PFSK-1 (cell line): Measurements from ENCODE around the gene ANKS1A.

Experiments
- FOXP2 ChIP-seq: optimal IDR thresholded peaks from 2 replicates; pipeline ENCODE3; 2011; ENCODE audit warnings: borderline replicate concordance, control low read depth, inconsistent platforms; ENCODE audit not compliant: insufficient read depth; ENCODE audit errors: extremely low read length, extremely low read depth
- POLR2AphosphoS5 ChIP-seq: IDR thresholded peaks from 2 replicates; pipeline ENCODE4 v1.6.1; 2012; ENCODE audit warnings: low read depth, mild to moderate bottlenecking, control low read depth, low read length, moderate library complexity
- SIN3A ChIP-seq: IDR thresholded peaks from 2 replicates; pipeline ENCODE4 v1.6.1; 2012; ENCODE audit warnings: mild to moderate bottlenecking, low read length, moderate library complexity, borderline replicate concordance; ENCODE audit not compliant: insufficient read depth
- TAF1 ChIP-seq: IDR thresholded peaks from 2 replicates; pipeline ENCODE4 v1.6.1; 2012; ENCODE audit warnings: low read length, control low read depth, borderline replicate concordance; ENCODE audit not compliant: insufficient read depth
- TF ChIP-seq, protein P1 (sequence below), 2 experiments: IDR thresholded peaks; 2 replicates each; pipeline versions ENCODE4 v1.6.1 to v1.8.0; 2011 to 2012; ENCODE audit warnings: low read depth in 2 of 2, low read length in 2 of 2, control low read depth in 1 of 2, inconsistent platforms in 1 of 2, mild to moderate bottlenecking in 1 of 2, moderate library complexity in 1 of 2; ENCODE audit not compliant: insufficient read depth in 1 of 2

Gene ANKS1A

DNA sequence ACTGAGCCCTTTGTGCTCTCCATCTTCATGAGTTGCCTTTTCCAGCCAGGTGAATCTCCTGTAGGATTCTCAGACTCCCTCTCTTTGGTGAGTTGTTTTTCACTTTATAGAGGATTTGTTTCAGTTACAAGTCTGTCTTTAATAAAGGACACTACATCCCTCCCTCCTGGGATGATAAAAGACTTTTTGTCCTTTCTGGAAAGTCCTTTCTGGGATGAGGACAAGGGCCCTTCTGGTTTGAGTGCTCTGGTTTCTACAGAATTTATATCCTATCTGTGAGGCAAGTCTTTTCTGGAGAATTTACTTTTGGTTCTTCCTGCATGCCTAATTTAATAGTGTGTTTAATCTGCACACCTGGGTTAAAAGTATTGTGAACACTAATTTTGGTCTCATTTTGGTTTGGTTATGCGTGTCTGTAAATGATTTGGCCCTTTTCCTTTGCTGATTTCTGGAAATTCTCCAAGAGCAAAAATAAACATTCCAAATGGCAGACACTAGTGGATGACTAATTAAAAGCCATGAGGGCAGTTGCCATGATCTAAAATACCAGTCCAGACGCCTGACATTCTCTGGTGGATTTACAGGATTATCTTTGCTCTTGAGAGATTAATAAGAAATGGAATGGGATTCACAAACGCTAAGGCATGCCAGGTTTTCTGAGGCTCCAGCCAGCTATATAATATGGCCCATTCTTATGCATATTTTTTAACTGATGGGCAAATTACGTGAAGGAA lies 207.2 kb downstream of the ANKS1A start:
- TF ChIP-seq FOXP2: no peak
- no peak for TF ChIP-seq POLR2AphosphoS5
- TF ChIP-seq SIN3A: 0 out of 2 replicates have a peak, but pooled peaks have one; percentile 22
- TF ChIP-seq, protein P1, sequence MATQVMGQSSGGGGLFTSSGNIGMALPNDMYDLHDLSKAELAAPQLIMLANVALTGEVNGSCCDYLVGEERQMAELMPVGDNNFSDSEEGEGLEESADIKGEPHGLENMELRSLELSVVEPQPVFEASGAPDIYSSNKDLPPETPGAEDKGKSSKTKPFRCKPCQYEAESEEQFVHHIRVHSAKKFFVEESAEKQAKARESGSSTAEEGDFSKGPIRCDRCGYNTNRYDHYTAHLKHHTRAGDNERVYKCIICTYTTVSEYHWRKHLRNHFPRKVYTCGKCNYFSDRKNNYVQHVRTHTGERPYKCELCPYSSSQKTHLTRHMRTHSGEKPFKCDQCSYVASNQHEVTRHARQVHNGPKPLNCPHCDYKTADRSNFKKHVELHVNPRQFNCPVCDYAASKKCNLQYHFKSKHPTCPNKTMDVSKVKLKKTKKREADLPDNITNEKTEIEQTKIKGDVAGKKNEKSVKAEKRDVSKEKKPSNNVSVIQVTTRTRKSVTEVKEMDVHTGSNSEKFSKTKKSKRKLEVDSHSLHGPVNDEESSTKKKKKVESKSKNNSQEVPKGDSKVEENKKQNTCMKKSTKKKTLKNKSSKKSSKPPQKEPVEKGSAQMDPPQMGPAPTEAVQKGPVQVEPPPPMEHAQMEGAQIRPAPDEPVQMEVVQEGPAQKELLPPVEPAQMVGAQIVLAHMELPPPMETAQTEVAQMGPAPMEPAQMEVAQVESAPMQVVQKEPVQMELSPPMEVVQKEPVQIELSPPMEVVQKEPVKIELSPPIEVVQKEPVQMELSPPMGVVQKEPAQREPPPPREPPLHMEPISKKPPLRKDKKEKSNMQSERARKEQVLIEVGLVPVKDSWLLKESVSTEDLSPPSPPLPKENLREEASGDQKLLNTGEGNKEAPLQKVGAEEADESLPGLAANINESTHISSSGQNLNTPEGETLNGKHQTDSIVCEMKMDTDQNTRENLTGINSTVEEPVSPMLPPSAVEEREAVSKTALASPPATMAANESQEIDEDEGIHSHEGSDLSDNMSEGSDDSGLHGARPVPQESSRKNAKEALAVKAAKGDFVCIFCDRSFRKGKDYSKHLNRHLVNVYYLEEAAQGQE (IDR thresholded peaks at IDR 0.05; ENCODE audit: insufficient read depth in 1 of 2, low read depth in 2 of 2, low read length in 2 of 2): no peak
- TF ChIP-seq TAF1: no peak

DNA sequence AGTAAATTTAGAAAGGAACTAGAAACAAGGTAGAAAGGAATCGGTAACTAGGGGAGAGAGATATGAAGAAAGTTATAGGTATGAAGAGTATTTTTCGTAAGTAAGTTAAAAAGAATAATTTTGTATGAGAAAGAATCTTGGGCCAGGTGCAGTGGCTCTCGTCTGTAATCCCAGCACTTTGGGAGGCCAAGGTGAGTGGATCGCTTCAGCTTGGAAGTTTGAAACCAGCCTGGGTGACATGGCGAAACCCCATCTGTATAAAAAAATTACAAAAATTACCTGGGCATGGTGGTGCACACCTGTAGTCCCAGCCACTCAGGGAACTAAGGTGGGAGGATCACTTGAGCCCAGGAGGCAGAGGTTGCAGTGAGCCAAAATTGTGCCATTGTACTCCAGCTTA lies 210.1 kb downstream of the ANKS1A start:
- TF ChIP-seq FOXP2 (no peak), SIN3A (no peak), TAF1 (no peak), POLR2AphosphoS5 (no peak)
- TF ChIP-seq, protein P1 (IDR thresholded peaks at IDR 0.05; ENCODE audit: insufficient read depth in 1 of 2, low read depth in 2 of 2, low read length in 2 of 2): no peak

DNA sequence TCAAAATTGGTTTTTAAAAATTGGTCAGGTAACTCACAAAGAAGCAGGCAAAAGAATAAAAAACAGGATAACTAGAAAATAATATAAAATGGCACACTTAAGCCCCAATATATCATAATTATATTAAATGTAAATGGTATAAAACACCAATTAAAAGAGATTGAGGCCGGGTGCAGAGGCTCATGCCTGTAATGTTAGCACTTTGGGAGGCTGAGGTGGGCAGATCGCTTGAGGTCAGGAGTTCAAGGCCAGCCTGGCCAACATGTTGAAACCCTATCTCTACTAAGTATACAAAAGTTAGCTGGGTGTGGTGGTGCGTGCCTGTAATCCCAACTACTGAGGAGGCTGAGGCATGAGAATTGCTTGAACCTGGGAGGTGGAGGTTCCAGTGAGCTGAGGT lies 216.0 kb downstream of the ANKS1A start:
- TF ChIP-seq POLR2AphosphoS5 (no peak), TAF1 (no peak), FOXP2 (no peak), SIN3A (no peak)
- TF ChIP-seq, protein P1 (IDR thresholded peaks at IDR 0.05; ENCODE audit: insufficient read depth in 1 of 2, low read depth in 2 of 2, low read length in 2 of 2): no peak

DNA sequence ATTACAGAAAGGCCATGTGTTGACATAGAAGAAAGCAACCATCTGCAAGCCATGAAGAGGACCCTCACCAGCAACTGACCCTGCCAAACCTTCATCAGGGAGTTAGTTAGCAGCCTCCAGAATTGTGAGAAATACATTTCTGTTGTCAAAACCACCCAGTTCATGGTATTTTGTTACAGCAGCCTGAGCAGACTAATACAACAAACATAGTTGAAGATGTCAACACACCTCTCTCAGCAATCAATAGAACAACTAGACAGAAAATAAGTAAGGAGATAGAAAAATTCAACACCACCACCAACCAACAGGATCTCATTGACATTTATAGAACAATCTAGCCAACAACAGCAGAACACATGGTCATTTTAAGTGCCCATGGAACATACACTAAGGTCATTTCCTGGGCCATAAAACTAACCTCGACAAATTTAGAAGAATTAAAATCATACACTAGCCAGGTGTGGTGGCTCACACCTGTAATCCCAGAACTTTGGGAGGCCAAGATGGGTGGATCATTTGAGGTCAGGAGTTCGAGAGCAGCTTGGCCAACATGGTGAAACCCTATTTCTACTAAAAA lies 219.3 kb downstream of the ANKS1A start:
- no peak for TF ChIP-seq FOXP2
- TF ChIP-seq, protein P1 (IDR thresholded peaks at IDR 0.05; ENCODE audit: insufficient read depth in 1 of 2, low read depth in 2 of 2, low read length in 2 of 2): no peak
- TF ChIP-seq SIN3A: no peak
- no peak for TF ChIP-seq TAF1
- TF ChIP-seq POLR2AphosphoS5: no peak
